GM18505 (cell line): Measurements from ENCODE around the gene GRIP1.
A peak's percentile ranks its signal among the peaks of the same experiment; 100 is the strongest.

Experiments used
- ATAC-seq: cut with Tn5 transposase; IDR thresholded peaks from one replicate; pipeline ENCODE4 v1.9.1; 2021; ENCODE audit not compliant: unreplicated experiment
- POLR2A ChIP-seq: IDR thresholded peaks from 4 replicates; pipeline ENCODE4 v1.6.1; 2011; ENCODE audit warnings: borderline replicate concordance; ENCODE audit not compliant: insufficient read depth, insufficient read length; ENCODE audit errors: extremely low read depth

Gene GRIP1

DNA sequence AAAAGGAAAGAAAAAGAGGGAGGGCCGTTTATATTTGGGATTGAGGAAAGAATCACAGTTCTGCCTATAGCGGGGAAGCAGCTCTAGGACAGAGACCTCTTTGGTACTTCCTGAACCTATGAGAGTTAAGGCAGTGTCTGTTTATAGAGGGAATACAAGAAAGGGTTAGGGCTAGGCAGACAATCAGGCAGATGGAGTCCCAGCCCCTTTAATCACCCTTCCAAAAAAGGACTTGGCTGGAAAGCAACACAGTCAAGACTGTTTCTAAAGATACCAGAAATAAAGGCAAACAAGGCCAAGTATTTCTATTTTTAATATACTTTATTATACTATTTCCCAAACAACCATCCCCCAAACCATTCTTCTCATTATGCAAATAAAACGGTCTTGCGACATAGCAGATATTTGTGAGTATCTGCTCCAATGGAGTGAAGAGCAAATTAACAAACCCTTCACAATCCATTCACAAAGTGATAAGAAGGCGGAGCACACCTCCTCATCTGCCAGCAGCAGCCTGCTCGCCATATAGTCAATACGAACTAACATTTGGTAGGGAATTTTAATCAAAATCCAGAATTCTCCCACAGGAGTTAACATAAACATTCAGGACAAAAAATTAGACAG is 697 bp upstream of the GRIP1 start:
- ATAC-seq, result no peak
- no peak for TF ChIP-seq POLR2A

DNA sequence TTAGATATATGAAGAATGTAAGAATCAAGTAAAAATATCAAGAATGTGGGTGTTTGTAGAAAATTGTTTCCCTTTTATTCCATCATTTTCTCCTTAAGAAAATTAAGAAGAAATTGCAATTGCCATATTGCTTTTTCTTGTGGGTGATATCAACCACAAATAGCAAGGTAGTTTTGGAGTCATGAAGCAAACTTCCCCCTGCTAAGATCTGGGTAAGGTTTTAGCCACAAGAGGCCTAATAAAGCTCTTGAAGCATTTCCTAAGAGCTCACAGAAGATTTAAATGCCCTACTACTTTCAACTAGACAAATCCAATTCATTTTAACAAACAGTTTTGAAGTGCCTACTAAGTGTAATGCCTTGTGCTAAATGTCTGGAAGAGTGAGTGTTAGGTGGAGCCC is 2.6 kb downstream of the GRIP1 start:
- no peak for ATAC-seq
- no peak for TF ChIP-seq POLR2A

DNA sequence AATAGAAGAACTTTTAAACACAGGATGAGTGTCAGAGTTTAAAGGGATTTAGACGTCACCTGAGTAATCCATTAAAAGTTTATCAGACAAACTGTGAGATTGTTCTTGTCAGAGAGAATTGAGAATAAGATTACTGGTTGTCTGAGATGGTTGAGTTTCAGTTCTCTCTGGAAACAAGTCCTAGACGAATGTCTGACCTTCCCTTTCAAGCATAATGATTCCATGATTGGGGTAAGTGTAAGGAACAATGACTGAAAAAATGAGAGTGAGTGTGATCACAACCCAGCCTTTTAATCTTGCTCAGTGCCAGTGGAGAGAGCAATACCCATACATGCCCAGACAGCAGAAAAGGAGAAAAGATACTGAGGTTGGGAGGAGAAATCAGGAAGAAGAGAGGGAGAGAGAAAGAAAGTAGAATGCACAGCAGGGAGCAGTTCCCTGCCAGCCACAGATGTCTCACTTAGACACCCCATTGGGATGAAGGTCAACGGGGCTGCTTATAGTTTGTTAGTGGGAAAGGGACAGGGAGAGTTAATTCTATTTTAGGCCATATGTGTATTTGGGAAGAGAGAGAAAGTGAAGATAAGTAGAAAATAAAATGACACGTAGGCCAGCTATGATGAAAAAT is 4.3 kb downstream of the GRIP1 start:
- TF ChIP-seq POLR2A, result no peak
- no peak for ATAC-seq

DNA sequence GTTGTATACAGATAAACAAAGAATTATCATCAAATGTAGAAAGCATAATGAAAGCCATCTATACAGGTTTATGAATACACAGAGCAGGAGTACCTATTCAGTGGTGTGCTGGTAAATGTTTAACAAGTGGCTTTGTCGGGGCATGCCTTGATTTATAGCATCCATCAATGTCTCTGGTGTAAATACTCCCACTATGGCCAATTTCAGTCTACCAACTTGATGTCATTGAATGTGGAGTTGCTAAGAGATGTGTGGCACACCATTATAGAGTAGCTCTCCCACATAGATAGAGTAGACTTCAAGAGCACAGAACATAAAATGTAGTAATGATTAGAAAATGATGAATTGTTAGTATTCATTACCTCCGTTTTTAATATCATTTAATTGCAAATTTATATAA is 9.3 kb downstream of the GRIP1 start:
- no peak for TF ChIP-seq POLR2A
- ATAC-seq, result no peak

GRCh38 chr12:66668311-66668710 is 10.6 kb downstream of the GRIP1 start:
- TF ChIP-seq POLR2A, result no peak
- no peak for ATAC-seq

DNA sequence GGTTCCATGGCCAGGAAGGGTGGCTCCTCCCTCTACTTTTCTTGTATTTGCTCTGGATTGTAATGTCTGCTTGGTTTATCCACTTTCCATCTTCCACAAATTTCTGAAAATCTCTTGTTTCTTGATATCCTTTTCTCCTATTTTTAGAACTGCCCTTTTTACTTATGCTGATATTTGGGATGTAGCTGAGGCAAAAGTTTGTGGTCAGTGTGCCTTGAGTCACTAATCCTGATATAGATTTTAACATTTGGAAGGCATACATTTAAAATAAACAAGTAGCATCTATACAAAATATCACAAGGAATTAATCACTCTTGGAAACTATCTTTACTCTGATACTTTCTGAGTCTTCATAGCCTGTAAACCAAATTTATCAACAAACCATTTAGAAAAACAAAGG is 11.0 kb downstream of the GRIP1 start:
- no peak for TF ChIP-seq POLR2A
- ATAC-seq, result no peak

- no peak for TF ChIP-seq POLR2A
- ATAC-seq, result no peak
Observed at GRCh38 chr12:66666481-66666880, 12.4 kb downstream of the GRIP1 start.

DNA sequence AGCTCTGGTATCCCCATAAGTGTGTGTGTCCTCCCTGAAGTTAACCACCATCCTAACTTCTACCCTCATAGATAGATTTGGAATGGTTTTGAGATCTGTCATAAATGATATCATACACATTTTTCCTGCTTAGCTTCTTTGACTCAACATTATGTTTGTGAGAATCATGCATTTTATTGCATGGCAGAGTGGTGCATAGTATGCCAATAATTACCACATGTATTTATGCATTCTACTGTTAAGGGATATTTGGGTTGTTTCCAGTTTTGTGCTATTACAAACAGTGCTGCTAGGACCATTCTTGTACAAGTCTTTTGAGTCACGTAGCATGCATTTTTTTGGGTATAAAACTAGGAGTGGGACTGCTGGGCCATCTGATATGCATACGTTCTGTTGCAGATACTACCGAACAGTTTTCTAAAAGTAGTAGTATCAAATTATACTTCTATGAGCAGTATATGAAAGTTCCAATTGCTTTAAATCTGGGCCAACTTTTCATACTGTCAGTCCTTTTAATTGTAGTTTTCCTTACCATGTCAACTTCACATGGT is 13.4 kb downstream of the GRIP1 start:
- ATAC-seq, result no peak
- no peak for TF ChIP-seq POLR2A

- no peak for ATAC-seq
- TF ChIP-seq POLR2A, result no peak
Observed at GRCh38 chr12:66664076-66664475, 14.8 kb downstream of the GRIP1 start.

GRCh38 chr12:66663611-66664010 is 15.3 kb downstream of the GRIP1 start:
- no peak for TF ChIP-seq POLR2A
- no peak for ATAC-seq

GRCh38 chr12:66662729-66663128 is 16.1 kb downstream of the GRIP1 start:
- no peak for TF ChIP-seq POLR2A
- no peak for ATAC-seq

DNA sequence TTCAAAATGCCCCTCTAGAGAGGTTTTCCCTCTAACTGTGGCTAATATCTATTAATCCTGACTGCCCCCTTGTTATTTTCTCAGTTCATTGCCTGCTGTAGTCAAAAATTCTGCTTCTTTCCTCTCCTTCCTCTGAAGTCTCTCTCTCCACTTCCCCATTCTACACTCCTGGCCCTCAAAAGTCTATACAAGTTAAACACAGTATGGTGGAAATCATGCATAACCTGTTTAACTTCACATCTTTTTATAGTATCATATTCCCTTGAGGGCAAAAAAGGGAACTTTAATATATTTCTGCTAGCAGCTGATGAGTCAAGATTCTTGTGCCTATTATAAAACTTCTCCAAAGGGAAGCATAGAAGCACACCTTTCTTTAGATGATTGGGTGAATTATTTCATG is 16.7 kb downstream of the GRIP1 start:
- peak; percentile 60 for ATAC-seq

GRCh38 chr12:66661357-66661756 is 17.5 kb downstream of the GRIP1 start:
- TF ChIP-seq POLR2A, result no peak
- no peak for ATAC-seq

More for the DNA sequence above, 16.7 kb downstream of the GRIP1 start:
- TF ChIP-seq POLR2A, result no peak

- no peak for ATAC-seq
- no peak for TF ChIP-seq POLR2A
Observed at GRCh38 chr12:66653796-66654195, 25.1 kb downstream of the GRIP1 start.
